SU-DHL-6 (cell line): ENCODE results near the gene MYH6.

ENCODE experiments used
- EZH2phosphoT487 ChIP-seq: fragments of 200-600 bp; sonication (generic), shearing (Covaris generic); conservative IDR thresholded peaks from 2 replicates; pipeline ENCODE4 v1.6.1; 2018; ENCODE audit warnings: mild to moderate bottlenecking, antibody characterized with exemption, low read length, moderate library complexity, mixed read lengths
- TF ChIP-seq, protein P1 (sequence below): fragments of 200-600 bp; sonication (generic); IDR thresholded peaks from one replicate; pipeline ENCODE4 v1.5.1; 2017; ENCODE audit warnings: antibody characterized with exemption, mild to moderate bottlenecking, low read length, moderate library complexity; ENCODE audit not compliant: insufficient read depth, poor library complexity, severe bottlenecking

DNA sequence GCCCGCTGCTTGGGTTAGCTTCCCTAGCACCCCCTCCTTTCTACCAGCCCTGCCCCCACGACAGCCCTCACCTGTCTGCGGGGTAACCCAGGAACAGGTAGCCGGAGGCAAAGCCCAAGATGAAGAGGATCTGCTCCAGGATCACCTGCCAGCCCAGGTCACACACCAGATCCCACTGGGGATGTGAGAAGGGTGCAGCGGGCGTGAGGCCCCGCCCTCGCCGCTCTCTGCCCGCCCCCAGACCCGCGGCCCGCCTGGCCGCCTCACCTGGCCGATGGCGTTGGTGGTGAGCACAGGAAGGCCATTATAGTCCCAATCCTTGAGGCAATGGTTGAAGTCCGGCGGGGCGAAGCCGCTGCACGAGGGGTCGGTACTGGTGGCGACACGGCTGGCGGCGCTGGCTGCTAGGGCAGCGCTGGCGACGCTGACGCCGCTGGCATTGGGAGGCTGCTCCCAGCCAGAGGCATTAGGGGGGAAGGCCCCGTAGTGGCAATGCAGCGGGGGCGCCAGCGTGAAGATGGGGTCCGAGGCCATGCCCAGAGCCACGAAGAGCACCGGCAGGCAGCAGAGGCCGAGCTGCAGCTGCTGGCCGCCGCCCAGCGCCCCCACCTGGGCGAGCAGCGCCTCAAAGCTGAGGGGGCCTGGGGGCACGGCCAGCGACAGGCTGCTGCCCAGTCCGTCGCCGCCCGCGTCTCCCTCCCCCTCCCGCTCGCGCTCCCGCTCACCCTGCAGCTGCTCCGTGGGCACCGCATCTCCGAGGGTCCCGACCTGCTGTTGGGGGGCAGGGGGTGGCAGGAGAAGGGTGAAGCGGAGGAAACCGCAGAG is 56.2 kb downstream of the MYH6 start:
- TF ChIP-seq, protein P1, sequence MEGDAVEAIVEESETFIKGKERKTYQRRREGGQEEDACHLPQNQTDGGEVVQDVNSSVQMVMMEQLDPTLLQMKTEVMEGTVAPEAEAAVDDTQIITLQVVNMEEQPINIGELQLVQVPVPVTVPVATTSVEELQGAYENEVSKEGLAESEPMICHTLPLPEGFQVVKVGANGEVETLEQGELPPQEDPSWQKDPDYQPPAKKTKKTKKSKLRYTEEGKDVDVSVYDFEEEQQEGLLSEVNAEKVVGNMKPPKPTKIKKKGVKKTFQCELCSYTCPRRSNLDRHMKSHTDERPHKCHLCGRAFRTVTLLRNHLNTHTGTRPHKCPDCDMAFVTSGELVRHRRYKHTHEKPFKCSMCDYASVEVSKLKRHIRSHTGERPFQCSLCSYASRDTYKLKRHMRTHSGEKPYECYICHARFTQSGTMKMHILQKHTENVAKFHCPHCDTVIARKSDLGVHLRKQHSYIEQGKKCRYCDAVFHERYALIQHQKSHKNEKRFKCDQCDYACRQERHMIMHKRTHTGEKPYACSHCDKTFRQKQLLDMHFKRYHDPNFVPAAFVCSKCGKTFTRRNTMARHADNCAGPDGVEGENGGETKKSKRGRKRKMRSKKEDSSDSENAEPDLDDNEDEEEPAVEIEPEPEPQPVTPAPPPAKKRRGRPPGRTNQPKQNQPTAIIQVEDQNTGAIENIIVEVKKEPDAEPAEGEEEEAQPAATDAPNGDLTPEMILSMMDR, result no peak
- TF ChIP-seq EZH2phosphoT487, result no peak
